ENCODE measurements around the gene EXOSC7. TPM values are rescaled to one million over a fixed set of nuclear protein-coding genes. Genes with fewer than 3 reads are reported as not detected.
"Not testable (repeated sequence)": the region's sequence is repeated elsewhere in the genome, so short reads cannot be mapped to it uniquely, and the experiment has no call there.

The EXOSC7 gene
- total RNA-seq, 1 donor from 2014 or later = 56.2 TPM

GRCh38 chr3:44981220-44981619 lies 5.2 kb downstream of the EXOSC7 start:
- H3K4me1 ChIP-seq = peaks cover 85% of the 10 kb centered on the region
- no peaks in the 10 kb centered on the region for H3K36me3 ChIP-seq
- H3K9me3 ChIP-seq = no peaks in the 10 kb centered on the region
- intact Hi-C loops (cut with DNase I) = no loop called here
- no peak overlapping the region for H3K4me3 ChIP-seq
- H3K27me3 ChIP-seq = no peaks in the 10 kb centered on the region
- no peak for TF ChIP-seq POLR2A (IDR thresholded peaks at IDR 0.05)
- no peak for TF ChIP-seq CTCF (IDR thresholded peaks at IDR 0.05)
- no peak for TF ChIP-seq POLR2AphosphoS5 (IDR thresholded peaks at IDR 0.05; ENCODE audit: insufficient read depth in 1 of 2, low read depth in 1 of 2)
- DNase-seq (ENCODE audit: extremely low spot score in 2 of 2) = no peak
- peak overlapping the region; percentile 23 for H3K27ac ChIP-seq

GRCh38 chr3:44981751-44982150 lies 5.7 kb downstream of the EXOSC7 start:
- no peaks in the 10 kb centered on the region for H3K9me3 ChIP-seq
- no peaks in the 10 kb centered on the region for H3K27me3 ChIP-seq
- peaks cover 86% of the 10 kb centered on the region for H3K4me1 ChIP-seq
- TF ChIP-seq CTCF (IDR thresholded peaks at IDR 0.05) (no peak), POLR2A (IDR thresholded peaks at IDR 0.05) (no peak), POLR2AphosphoS5 (IDR thresholded peaks at IDR 0.05; ENCODE audit: insufficient read depth in 1 of 2, low read depth in 1 of 2) (no peak)
- H3K27ac ChIP-seq = peak overlapping the region; percentile 23
- DNase-seq (ENCODE audit: extremely low spot score in 2 of 2) = no peak
- H3K36me3 ChIP-seq = no peaks in the 10 kb centered on the region
- H3K4me3 ChIP-seq = no peak overlapping the region
- intact Hi-C loops (cut with DNase I) = no loop called here

GRCh38 chr3:44982817-44983216 lies 6.8 kb downstream of the EXOSC7 start:
- no peak for DNase-seq (ENCODE audit: extremely low spot score in 2 of 2)
- Histone ChIP-seq H3K4me3 (no peak overlapping the region), H3K9me3 (no peaks in the 10 kb centered on the region), H3K4me1 (peaks cover 76% of the 10 kb centered on the region), H3K27me3 (no peaks in the 10 kb centered on the region), H3K36me3 (no peaks in the 10 kb centered on the region), H3K27ac (peak overlapping the region; percentile 75)
- intact Hi-C loops (cut with DNase I) = no loop called here
- no peak for TF ChIP-seq POLR2AphosphoS5 (IDR thresholded peaks at IDR 0.05; ENCODE audit: insufficient read depth in 1 of 2, low read depth in 1 of 2)
- TF ChIP-seq CTCF (IDR thresholded peaks at IDR 0.05) = no peak
- TF ChIP-seq POLR2A (IDR thresholded peaks at IDR 0.05) = no peak

GRCh38 chr3:44983484-44983941 lies 7.5 kb downstream of the EXOSC7 start:
- Histone ChIP-seq H3K27me3 (no peaks in the 10 kb centered on the region), H3K9me3 (no peaks in the 10 kb centered on the region), H3K4me3 (no peak overlapping the region), H3K4me1 (peaks cover 76% of the 10 kb centered on the region), H3K36me3 (no peaks in the 10 kb centered on the region), H3K27ac (peak overlapping the region; percentile 75)
- intact Hi-C loops (cut with DNase I) = no loop called here
- no peak for DNase-seq (ENCODE audit: extremely low spot score in 2 of 2)
- TF ChIP-seq CTCF (IDR thresholded peaks at IDR 0.05) (no peak), POLR2AphosphoS5 (IDR thresholded peaks at IDR 0.05; ENCODE audit: insufficient read depth in 1 of 2, low read depth in 1 of 2) (peak in 1 of 2 donors; percentile 91)

- TF ChIP-seq POLR2A (IDR thresholded peaks at IDR 0.05) = no peak
- no peak for TF ChIP-seq POLR2AphosphoS5 (IDR thresholded peaks at IDR 0.05; ENCODE audit: insufficient read depth in 1 of 2, low read depth in 1 of 2)
- no peak for TF ChIP-seq CTCF (IDR thresholded peaks at IDR 0.05)
- H3K9me3 ChIP-seq = no peaks in the 10 kb centered on the region
- no peaks in the 10 kb centered on the region for H3K27me3 ChIP-seq
- peaks cover 69% of the 10 kb centered on the region for H3K4me1 ChIP-seq
- H3K27ac ChIP-seq = peak overlapping the region; percentile 75
- DNase-seq (ENCODE audit: extremely low spot score in 2 of 2) = no peak
- peaks cover 0 to 4% of the 10 kb centered on the region in 2 donors for H3K36me3 ChIP-seq
- H3K4me3 ChIP-seq = no peak overlapping the region
- intact Hi-C loops (cut with DNase I) = no loop called here
These were observed 8.3 kb downstream of the EXOSC7 start for GRCh38 chr3:44984335-44984734.

- H3K9me3 ChIP-seq; DNase-seq (ENCODE audit: extremely low spot score in 2 of 2); H3K27ac ChIP-seq; H3K4me3 ChIP-seq; intact Hi-C loops (cut with DNase I); H3K27me3 ChIP-seq: not testable (repeated sequence)
- Histone ChIP-seq H3K4me1 (peaks cover 52% of the 10 kb centered on the region), H3K36me3 (peaks cover 0 to 12% of the 10 kb centered on the region in 2 donors)
These were observed 10.3 kb downstream of the EXOSC7 start for GRCh38 chr3:44986330-44986729.
